ENCODE results near the gene HOXD9. TPM values are rescaled to one million over a fixed set of nuclear protein-coding genes. Genes with fewer than 3 reads are reported as not detected.

HOXD9 gene
- total RNA-seq, 2 donors from 2014 or later = 0.13 to 0.27 TPM

DNA sequence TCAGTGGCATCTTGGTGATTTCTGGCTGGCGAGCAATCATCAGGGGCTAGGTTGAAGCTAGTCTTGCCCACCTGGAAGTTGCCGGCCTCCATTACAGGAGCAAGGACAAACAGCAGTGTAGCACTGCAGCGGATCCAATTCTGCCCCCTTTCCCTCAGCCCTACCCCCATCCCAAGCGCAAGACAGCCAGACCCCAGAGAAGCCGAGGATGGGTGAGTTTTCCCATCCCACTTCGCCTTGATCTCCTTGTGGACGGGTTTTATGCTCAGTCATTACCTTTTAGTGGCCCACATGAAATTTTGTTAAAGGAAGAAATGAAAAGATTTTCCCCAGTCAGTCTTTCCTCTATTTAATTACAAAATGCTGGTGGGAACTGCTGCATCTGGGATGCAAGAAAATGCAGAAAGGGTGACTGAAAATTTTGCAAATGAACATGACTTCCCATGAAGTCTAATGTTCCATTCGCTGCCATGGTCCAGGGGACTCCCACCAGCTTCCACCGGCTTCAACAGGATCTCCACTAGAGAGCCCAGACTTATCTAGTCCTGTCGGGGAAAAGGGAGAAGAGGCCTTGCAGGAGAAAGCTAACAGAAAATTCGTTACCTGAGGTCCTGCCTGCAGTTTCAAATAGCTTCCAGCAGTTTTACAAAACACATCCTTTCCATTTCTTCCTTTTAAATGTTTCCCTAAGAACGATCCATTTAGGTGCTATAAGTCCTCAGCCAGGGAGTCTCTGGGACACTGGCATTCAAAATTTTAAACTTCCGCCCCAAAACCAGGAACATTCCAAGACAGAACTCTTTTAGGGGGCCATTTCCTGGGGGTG, 1.9 kb upstream of the HOXD9 start:
- ATAC-seq (no peak), DNase-seq (no peak)
- intact Hi-C loops (cut with DNase I) = loop anchor here (10.0 kb wide), 2 partner anchors 694 to 1024 kb away; no protein-coding TSS in a partner anchor

- ATAC-seq (no peak), DNase-seq (no peak)
- intact Hi-C loops (cut with DNase I) = loop anchor here (10.0 kb wide), 2 partner anchors 693 to 1023 kb away; no protein-coding TSS in a partner anchor
Observed at GRCh38 chr2:176121190-176122051, 1.1 kb upstream of the HOXD9 start.

DNA sequence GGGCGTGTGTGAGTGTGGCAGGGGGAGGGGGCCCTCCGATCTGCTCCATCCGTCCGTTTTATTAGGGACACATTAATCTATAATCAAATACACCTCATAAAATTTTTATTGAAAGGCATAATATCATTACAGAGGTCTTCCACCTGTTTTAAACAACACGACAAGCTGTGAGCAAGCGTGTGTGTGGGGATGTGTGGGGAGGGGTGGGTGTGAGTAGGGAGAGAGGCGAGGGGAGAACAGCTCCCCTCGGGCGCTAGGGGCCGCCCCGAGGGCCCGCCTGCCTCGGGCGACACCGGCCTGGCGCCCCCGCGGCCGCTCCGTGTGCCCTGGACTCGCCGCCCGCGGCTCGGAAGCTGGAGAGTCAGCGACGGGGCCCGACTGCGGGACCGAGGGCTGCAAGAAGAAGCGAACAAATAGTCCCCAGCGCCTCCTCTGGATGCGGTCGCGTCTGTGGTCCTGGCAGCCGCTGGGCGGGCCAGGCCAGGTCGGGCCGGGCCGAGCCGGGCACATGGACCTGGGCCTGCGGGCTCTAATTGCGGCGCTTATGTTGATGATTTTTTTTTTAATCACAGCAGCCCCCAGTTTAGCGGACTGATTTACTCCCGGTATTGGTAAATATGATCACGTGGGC, 352 bp upstream of the HOXD9 start:
- DNase-seq (no peak), ATAC-seq (peak; percentile 13 to 26)
- intact Hi-C loops (cut with DNase I) = loop anchor here (10.0 kb wide), 2 partner anchors 693 to 1023 kb away; no protein-coding TSS in a partner anchor

GRCh38 chr2:176123411-176124109, 1.0 kb downstream of the HOXD9 start:
- no peak for ATAC-seq
- intact Hi-C loops (cut with DNase I) = loop anchor here (10.0 kb wide), 2 partner anchors 691 to 1021 kb away; no protein-coding TSS in a partner anchor

DNA sequence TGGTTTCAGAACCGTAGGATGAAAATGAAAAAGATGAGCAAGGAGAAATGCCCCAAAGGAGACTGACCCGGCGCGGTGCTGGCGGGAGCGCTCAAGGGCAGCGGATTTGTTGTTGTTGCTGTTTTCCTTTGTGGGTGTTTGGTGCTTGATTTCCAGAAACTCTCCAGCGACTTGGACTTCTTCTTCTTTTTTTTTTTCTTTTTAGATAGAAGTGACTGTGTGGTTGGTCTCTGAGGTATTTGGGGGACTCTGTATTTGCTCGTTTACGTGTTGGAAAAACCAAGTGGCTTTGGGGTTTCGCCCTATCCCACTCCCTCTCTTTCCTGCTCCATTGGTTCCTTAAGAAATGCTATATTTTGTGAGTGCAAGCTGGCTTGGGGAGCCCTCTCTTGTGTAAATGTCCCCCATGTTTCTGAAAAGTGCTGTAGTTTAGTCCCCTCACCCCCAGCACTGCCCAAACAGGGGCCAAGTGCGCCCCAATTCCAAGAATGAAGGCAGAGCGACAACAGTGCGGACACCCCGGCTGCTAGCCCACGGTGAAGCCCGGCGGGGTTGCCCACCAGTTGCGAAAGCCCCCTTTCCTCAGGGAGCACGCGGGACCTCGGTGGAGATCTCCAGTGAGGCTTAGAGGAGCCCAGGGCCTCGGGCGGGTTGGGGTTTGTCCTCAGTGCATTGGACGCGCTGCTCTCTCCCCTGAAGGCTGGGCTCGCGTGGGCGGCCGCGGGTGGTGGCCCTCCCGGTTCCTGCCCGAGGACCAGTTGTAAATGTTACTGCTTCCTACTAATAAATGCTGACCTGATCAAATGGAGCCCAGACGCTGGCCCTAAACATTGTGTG, 1.8 kb downstream of the HOXD9 start:
- no peak for ATAC-seq
- intact Hi-C loops (cut with DNase I) = loop anchor here (10.0 kb wide), 2 partner anchors 690 to 1020 kb away; no protein-coding TSS in a partner anchor
- DNase-seq = no peak

More at GRCh38 chr2:176123411-176124109, 1.0 kb downstream of the HOXD9 start:
- DNase-seq = no peak

- no peak for ATAC-seq
- intact Hi-C loops (cut with DNase I) = loop anchor here (5.0 to 10.0 kb wide), 4 partner anchors 512 to 1022 kb away; no protein-coding TSS in a partner anchor
- no peak for DNase-seq
Observed at GRCh38 chr2:176124947-176125771, 2.6 kb downstream of the HOXD9 start.

DNA sequence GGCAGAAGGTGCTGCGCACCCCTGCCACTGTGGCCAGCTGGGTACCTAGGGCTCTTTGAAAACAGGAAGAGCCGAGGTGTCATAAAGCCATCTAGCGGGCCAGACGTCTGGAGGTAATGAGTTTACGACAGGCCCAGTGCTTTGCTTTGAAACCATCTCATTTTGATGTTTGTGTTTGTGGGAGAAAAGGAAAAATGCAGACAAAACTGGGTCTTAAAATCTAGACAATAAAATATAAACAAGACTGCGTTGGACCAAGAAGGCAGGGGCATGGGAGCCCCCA, 3.2 kb downstream of the HOXD9 start:
- ATAC-seq (no peak), DNase-seq (no peak)
- intact Hi-C loops (cut with DNase I) = loop anchor here (5.0 to 10.0 kb wide), 4 partner anchors 512 to 1022 kb away; no protein-coding TSS in a partner anchor

DNA sequence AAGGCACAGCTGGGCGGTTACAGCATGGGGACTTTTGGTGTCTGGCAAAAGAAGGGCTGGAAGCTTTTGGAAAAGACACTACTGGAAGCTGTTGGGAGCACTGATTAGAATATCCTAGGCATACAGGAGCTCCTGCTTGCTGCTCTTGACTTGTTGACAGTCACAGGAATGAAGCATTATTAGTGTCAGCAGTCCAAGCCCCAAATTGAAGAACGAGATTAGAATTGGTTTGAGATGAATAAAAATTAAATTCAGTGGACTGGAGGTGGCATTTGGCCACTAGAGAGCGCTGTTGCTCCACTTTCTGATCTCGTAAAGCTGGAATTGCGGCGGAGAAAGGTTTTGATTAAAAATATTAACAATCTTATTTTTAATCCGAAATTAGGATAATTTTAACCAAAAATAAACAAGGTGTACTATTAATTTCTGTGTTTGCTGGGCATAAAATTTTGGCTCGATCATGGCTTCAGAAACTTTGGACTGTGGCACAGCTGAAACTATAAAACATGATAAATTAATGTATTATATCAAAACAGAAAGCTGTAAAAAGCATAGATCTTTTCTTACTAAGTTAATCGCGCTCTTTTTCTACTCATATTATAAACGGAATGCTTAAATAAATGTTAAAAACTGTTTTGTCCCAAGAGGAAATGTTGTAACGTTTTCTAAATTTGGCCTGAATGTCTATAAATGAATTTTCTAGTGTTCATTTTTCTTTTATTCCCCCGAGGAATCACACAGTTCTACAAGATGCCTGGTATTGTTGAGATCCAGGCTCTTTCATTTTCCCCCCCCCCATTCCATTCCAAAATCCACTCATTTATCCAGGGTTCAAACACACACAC, 4.6 kb downstream of the HOXD9 start:
- intact Hi-C loops (cut with DNase I) = loop anchor here (1.0 to 10.0 kb wide), 5 partner anchors 510 to 1020 kb away; no protein-coding TSS in a partner anchor
- DNase-seq (peak; percentile 70), ATAC-seq (no peak)

- ATAC-seq (no peak), DNase-seq (no peak)
- intact Hi-C loops (cut with DNase I) = loop anchor here (1.0 to 10.0 kb wide), 6 partner anchors 510 to 1020 kb away; no protein-coding TSS in a partner anchor
Observed at GRCh38 chr2:176127774-176128072, 5.2 kb downstream of the HOXD9 start.

- intact Hi-C loops (cut with DNase I) = loop anchor here (2.0 to 10.0 kb wide), 5 partner anchors 509 to 1019 kb away; no protein-coding TSS in a partner anchor
- no peak for DNase-seq
- ATAC-seq = no peak
Observed at GRCh38 chr2:176128172-176128981, 5.9 kb downstream of the HOXD9 start.

DNA sequence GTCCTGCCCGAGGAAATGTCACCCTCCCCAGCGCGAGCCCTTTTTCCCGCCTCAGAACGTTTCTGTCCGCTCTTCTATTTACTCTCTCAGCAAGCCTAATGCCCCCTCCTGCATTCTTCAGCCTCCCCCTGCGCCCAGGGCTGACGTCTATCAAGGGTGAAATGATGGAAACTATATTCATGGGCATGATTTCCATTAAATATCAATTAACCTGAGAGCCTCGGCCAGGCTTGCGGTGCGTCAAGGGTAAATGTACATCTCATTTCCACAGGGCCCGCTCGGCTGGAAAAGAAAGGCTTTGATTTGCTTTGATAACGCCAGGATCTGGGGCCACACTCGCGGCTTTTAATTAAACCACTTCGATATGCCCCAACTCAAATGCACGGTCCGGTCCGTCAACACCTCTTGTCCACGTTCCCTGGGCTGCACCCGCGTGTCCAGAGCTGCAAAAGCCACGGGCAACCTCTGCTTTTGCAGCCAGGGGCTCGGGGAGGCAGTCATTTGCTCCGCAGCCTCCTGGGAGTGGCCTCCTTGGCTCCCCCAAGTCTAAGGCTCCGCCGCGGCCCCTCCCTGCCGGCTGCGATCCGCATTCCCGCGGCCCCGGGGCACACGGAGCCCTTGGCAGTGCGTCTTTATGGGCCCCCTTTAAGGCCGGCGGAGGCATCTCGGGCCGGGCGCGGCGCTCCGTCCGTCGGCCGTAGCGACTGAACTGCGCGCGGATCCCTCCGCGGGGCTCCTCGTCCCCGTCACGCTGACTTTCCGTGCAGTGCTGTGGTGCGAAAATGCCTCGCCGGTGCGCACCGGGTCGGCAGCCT, 6.7 kb downstream of the HOXD9 start, which contains the start of gene HOXD8:
Gene HOXD8 (plus strand): TSS at position 724 of the 815 bp plus-strand sequence. CDS start 662 bp downstream, outside the sequence.
- intact Hi-C loops (cut with DNase I) = loop anchor here (2.0 to 10.0 kb wide), 5 partner anchors 508 to 1018 kb away; no protein-coding TSS in a partner anchor
- ATAC-seq (peak; percentile 36 to 48), DNase-seq (no peak)

GRCh38 chr2:176129813-176130146, 7.3 kb downstream of the HOXD9 start:
- peak; percentile 20 to 34 for ATAC-seq
- intact Hi-C loops (cut with DNase I) = loop anchor here (2.0 to 10.0 kb wide), 5 partner anchors 508 to 1018 kb away; no protein-coding TSS in a partner anchor
- DNase-seq = no peak

- intact Hi-C loops (cut with DNase I) = no loop called here
- peak; percentile 39 to 42 for ATAC-seq
- DNase-seq = no peak
Observed at GRCh38 chr2:176130147-176130956, 7.8 kb downstream of the HOXD9 start.
